Prostate gland (tissue), 2 donors: ENCODE results near the gene BLTP3B.

Experiments
- POLR2A ChIP-seq: fragments of 450-650 bp; IDR thresholded peaks from one replicate; pipeline ENCODE4 v1.6.1; 2016; ENCODE audit warnings: antibody characterized with exemption, mild to moderate bottlenecking
- POLR2AphosphoS5 ChIP-seq: sonication (generic); formaldehyde crosslinking; IDR thresholded peaks from one replicate; pipeline ENCODE4 v1.6.1; 2017; ENCODE audit warnings: antibody characterized with exemption
- TF ChIP-seq, protein P1 (sequence below), 4 experiments: fragments of 200-600 bp in 2 of 4; fragments of 450-650 bp in 2 of 4; sonication (generic) in 2 of 4; IDR thresholded peaks; 1 replicate in 3 of 4; 2 replicates in 1 of 4; pipeline ENCODE4 v1.5.1; 2016 to 2019; ENCODE audit warnings: antibody characterized with exemption in 4 of 4, mild to moderate bottlenecking in 2 of 4, moderate library complexity in 2 of 4

DNA sequence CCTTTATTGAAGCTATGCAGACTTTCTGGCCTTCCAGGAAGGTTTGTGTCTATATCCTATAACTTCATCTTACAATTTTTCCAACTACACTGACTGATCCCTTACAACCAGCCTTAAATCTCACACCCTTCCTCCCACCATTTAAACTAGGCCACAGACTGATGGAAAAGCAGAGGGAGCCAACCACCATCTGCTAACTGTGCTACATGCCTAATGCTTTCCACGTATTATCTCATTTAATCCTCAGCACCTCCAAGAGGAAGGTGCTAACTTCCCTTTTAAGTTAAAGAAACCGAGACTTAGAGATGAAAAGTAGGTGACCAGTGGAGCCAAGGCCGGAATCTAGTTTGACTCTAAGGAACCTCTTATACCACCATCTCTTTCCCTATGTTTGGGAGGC lies 22.7 kb upstream of the BLTP3B start:
- TF ChIP-seq, protein P1, sequence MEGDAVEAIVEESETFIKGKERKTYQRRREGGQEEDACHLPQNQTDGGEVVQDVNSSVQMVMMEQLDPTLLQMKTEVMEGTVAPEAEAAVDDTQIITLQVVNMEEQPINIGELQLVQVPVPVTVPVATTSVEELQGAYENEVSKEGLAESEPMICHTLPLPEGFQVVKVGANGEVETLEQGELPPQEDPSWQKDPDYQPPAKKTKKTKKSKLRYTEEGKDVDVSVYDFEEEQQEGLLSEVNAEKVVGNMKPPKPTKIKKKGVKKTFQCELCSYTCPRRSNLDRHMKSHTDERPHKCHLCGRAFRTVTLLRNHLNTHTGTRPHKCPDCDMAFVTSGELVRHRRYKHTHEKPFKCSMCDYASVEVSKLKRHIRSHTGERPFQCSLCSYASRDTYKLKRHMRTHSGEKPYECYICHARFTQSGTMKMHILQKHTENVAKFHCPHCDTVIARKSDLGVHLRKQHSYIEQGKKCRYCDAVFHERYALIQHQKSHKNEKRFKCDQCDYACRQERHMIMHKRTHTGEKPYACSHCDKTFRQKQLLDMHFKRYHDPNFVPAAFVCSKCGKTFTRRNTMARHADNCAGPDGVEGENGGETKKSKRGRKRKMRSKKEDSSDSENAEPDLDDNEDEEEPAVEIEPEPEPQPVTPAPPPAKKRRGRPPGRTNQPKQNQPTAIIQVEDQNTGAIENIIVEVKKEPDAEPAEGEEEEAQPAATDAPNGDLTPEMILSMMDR (IDR thresholded peaks at IDR 0.05), result no peak
- TF ChIP-seq POLR2A (no peak), POLR2AphosphoS5 (no peak)
